Activated T-helper 17 cell treated with anti-CD3 and anti-CD28 coated beads, Interleukin-2, amount 50 U/mL, for 72 hours (primary cell): ENCODE results near the gene MYOM3. TPM values are rescaled to one million over a fixed set of nuclear protein-coding genes. Genes with fewer than 3 reads are reported as not detected.

Experiments
- ATAC-seq: fragments of 150-1000 bp; cut with Tn5 transposase; replicated peaks from 2 replicates; pipeline ENCODE4 v1.10.0; 2021; ENCODE audit warnings: mild to moderate bottlenecking, moderate library complexity
- H3K27ac Mint-ChIP-seq: one replicate; pipeline ENCODE4 v1.8.0; 2022; ENCODE audit warnings: mixed read lengths
- H3K27me3 Mint-ChIP-seq: one replicate; pipeline ENCODE4 v1.8.0; 2022; ENCODE audit warnings: mixed read lengths
- H3K36me3 Mint-ChIP-seq: one replicate; pipeline ENCODE4 v1.8.0; 2022; ENCODE audit warnings: low read depth, mild to moderate bottlenecking, mixed read lengths
- H3K4me1 Mint-ChIP-seq: one replicate; pipeline ENCODE4 v1.8.0; 2022; ENCODE audit warnings: mixed read lengths
- H3K4me3 Mint-ChIP-seq: one replicate; pipeline ENCODE4 v1.8.0; 2022; ENCODE audit warnings: mild to moderate bottlenecking, mixed read lengths
- H3K9me3 Mint-ChIP-seq: one replicate; pipeline ENCODE4 v1.8.0; 2022; ENCODE audit warnings: mixed read lengths
- total RNA-seq, 2 donors: library from RNA; stranded (reverse); gene quantifications; one replicate each; pipeline ENCODE4 v1.2.3, GENCODE V29; 2022

MYOM3 gene
- total RNA-seq, 2 donors from 2014 or later, result not detected

GRCh38 chr1:24089027-24089742 is 22.8 kb downstream of the MYOM3 start:
- H3K36me3 Mint-ChIP-seq, result no peaks in the 10 kb centered on the region

GRCh38 chr1:24086466-24086865 is 25.5 kb downstream of the MYOM3 start:
- no peaks in the 10 kb centered on the region for H3K9me3 Mint-ChIP-seq
- no peak overlapping the region for H3K4me3 Mint-ChIP-seq
- no peak for ATAC-seq
- H3K27ac Mint-ChIP-seq, result no peak overlapping the region
- no peaks in the 10 kb centered on the region for H3K36me3 Mint-ChIP-seq
- peaks cover 7% of the 10 kb centered on the region for H3K27me3 Mint-ChIP-seq
- no peaks in the 10 kb centered on the region for H3K4me1 Mint-ChIP-seq

More at GRCh38 chr1:24089027-24089742, 22.8 kb downstream of the MYOM3 start:
- Mint-ChIP-seq H3K9me3 (no peaks in the 10 kb centered on the region), H3K4me3 (no peak overlapping the region), H3K27me3 (peaks cover 10% of the 10 kb centered on the region), H3K27ac (no peak overlapping the region), H3K4me1 (no peaks in the 10 kb centered on the region)
- ATAC-seq, result no peak

- Mint-ChIP-seq H3K27me3 (peaks cover 7% of the 10 kb centered on the region), H3K4me1 (no peaks in the 10 kb centered on the region), H3K9me3 (no peaks in the 10 kb centered on the region), H3K27ac (no peak overlapping the region), H3K36me3 (no peaks in the 10 kb centered on the region), H3K4me3 (no peak overlapping the region)
- ATAC-seq, result no peak
Observed at GRCh38 chr1:24085546-24085945, 26.4 kb downstream of the MYOM3 start.

GRCh38 chr1:24085007-24085406 is 26.9 kb downstream of the MYOM3 start:
- H3K27me3 Mint-ChIP-seq, result peaks cover 7% of the 10 kb centered on the region
- H3K27ac Mint-ChIP-seq, result no peak overlapping the region
- H3K9me3 Mint-ChIP-seq, result no peaks in the 10 kb centered on the region
- no peaks in the 10 kb centered on the region for H3K4me1 Mint-ChIP-seq
- ATAC-seq, result no peak
- no peaks in the 10 kb centered on the region for H3K36me3 Mint-ChIP-seq
- no peak overlapping the region for H3K4me3 Mint-ChIP-seq

- no peak for ATAC-seq
Observed at GRCh38 chr1:24084050-24084449, 27.9 kb downstream of the MYOM3 start.

GRCh38 chr1:24082372-24082771 is 29.6 kb downstream of the MYOM3 start:
- Mint-ChIP-seq H3K9me3 (no peaks in the 10 kb centered on the region), H3K4me3 (no peak overlapping the region), H3K27ac (no peak overlapping the region), H3K36me3 (no peaks in the 10 kb centered on the region), H3K4me1 (no peaks in the 10 kb centered on the region), H3K27me3 (peaks cover 4% of the 10 kb centered on the region)
- ATAC-seq, result no peak

More at GRCh38 chr1:24084050-24084449, 27.9 kb downstream of the MYOM3 start:
- Mint-ChIP-seq H3K9me3 (no peaks in the 10 kb centered on the region), H3K4me3 (no peak overlapping the region), H3K36me3 (no peaks in the 10 kb centered on the region), H3K27me3 (peaks cover 7% of the 10 kb centered on the region), H3K4me1 (no peaks in the 10 kb centered on the region), H3K27ac (no peak overlapping the region)

- Mint-ChIP-seq H3K4me3 (no peak overlapping the region), H3K9me3 (no peaks in the 10 kb centered on the region), H3K36me3 (no peaks in the 10 kb centered on the region), H3K27ac (no peak overlapping the region), H3K4me1 (no peaks in the 10 kb centered on the region), H3K27me3 (peaks cover 4% of the 10 kb centered on the region)
- ATAC-seq, result no peak
Observed at GRCh38 chr1:24081190-24081589, 30.7 kb downstream of the MYOM3 start.

- Mint-ChIP-seq H3K4me1 (no peaks in the 10 kb centered on the region), H3K36me3 (no peaks in the 10 kb centered on the region), H3K9me3 (no peaks in the 10 kb centered on the region), H3K27me3 (peaks cover 3% of the 10 kb centered on the region), H3K27ac (no peak overlapping the region), H3K4me3 (no peak overlapping the region)
- ATAC-seq, result no peak
Observed at GRCh38 chr1:24080131-24080530, 31.8 kb downstream of the MYOM3 start.

GRCh38 chr1:24077278-24077978 is 34.5 kb downstream of the MYOM3 start:
- Mint-ChIP-seq H3K9me3 (no peaks in the 10 kb centered on the region), H3K4me1 (no peaks in the 10 kb centered on the region), H3K27ac (no peak overlapping the region)

GRCh38 chr1:24075946-24076345 is 36.0 kb downstream of the MYOM3 start:
- no peaks in the 10 kb centered on the region for H3K36me3 Mint-ChIP-seq
- H3K4me3 Mint-ChIP-seq, result no peak overlapping the region
- no peak for ATAC-seq
- no peaks in the 10 kb centered on the region for H3K4me1 Mint-ChIP-seq
- H3K9me3 Mint-ChIP-seq, result no peaks in the 10 kb centered on the region
- no peaks in the 10 kb centered on the region for H3K27me3 Mint-ChIP-seq
- H3K27ac Mint-ChIP-seq, result no peak overlapping the region

More at GRCh38 chr1:24077278-24077978, 34.5 kb downstream of the MYOM3 start:
- Mint-ChIP-seq H3K27me3 (no peaks in the 10 kb centered on the region), H3K4me3 (no peak overlapping the region), H3K36me3 (no peaks in the 10 kb centered on the region)
- no peak for ATAC-seq

GRCh38 chr1:24075590-24075854 is 36.4 kb downstream of the MYOM3 start:
- no peak overlapping the region for H3K27ac Mint-ChIP-seq
- no peak for ATAC-seq

GRCh38 chr1:24074817-24075589 is 36.9 kb downstream of the MYOM3 start:
- Mint-ChIP-seq H3K4me3 (no peak overlapping the region), H3K9me3 (no peaks in the 10 kb centered on the region), H3K36me3 (no peaks in the 10 kb centered on the region), H3K27me3 (no peaks in the 10 kb centered on the region), H3K27ac (no peak overlapping the region), H3K4me1 (no peaks in the 10 kb centered on the region)
- ATAC-seq, result no peak

More at GRCh38 chr1:24075590-24075854, 36.4 kb downstream of the MYOM3 start:
- Mint-ChIP-seq H3K4me1 (no peaks in the 10 kb centered on the region), H3K9me3 (no peaks in the 10 kb centered on the region), H3K4me3 (no peak overlapping the region), H3K36me3 (no peaks in the 10 kb centered on the region), H3K27me3 (no peaks in the 10 kb centered on the region)

- Mint-ChIP-seq H3K9me3 (no peaks in the 10 kb centered on the region), H3K4me1 (no peaks in the 10 kb centered on the region), H3K27me3 (no peaks in the 10 kb centered on the region), H3K27ac (no peak overlapping the region), H3K36me3 (no peaks in the 10 kb centered on the region), H3K4me3 (no peak overlapping the region)
- no peak for ATAC-seq
Observed at GRCh38 chr1:24074196-24074595, 37.7 kb downstream of the MYOM3 start.

GRCh38 chr1:24071941-24072340 is 40.0 kb downstream of the MYOM3 start:
- H3K27ac Mint-ChIP-seq, result no peak overlapping the region
- H3K4me3 Mint-ChIP-seq, result no peak overlapping the region
- no peaks in the 10 kb centered on the region for H3K36me3 Mint-ChIP-seq
- no peaks in the 10 kb centered on the region for H3K4me1 Mint-ChIP-seq
- H3K9me3 Mint-ChIP-seq, result no peaks in the 10 kb centered on the region
- H3K27me3 Mint-ChIP-seq, result no peaks in the 10 kb centered on the region
- ATAC-seq, result no peak
